K562 (cell line): Measurements from ENCODE around the gene FAM83E. TPM values are rescaled to one million over a fixed set of nuclear protein-coding genes. Genes with fewer than 3 reads are reported as not detected.
A peak's percentile ranks its signal among the peaks of the same experiment; 100 is the strongest.

Source experiments
- ID3 ChIP-seq, 2 experiments: fragments of 250-450 bp in 1 of 2; fragments of 450-650 bp in 1 of 2; sonication (Bioruptor Pico) in 1 of 2; IDR thresholded peaks; 2 replicates each; pipeline versions ENCODE4 v1.6.1 to v1.8.0; 2016 to 2021; ENCODE audit warnings: mild to moderate bottlenecking in 2 of 2, moderate library complexity in 2 of 2, missing compliant biosample characterization in 1 of 2, missing genetic modification characterization in 1 of 2
- RBFOX2 ChIP-seq: fragments of 200-400 bp; formaldehyde crosslinking; IDR thresholded peaks from 2 replicates; pipeline ENCODE4 v1.6.1; 2017; ENCODE audit warnings: low read depth, mild to moderate bottlenecking, low read length, moderate library complexity
- SETDB1 ChIP-seq: IDR thresholded peaks from one replicate; pipeline ENCODE4 v1.6.1; 2012; ENCODE audit warnings: low read length, control low read depth, inconsistent platforms
- TFAP4 ChIP-seq: sonication (generic); formaldehyde crosslinking; IDR thresholded peaks from 2 replicates; pipeline ENCODE4 v1.8.0; 2022; ENCODE audit warnings: missing genetic modification reagents, mild to moderate bottlenecking, moderate library complexity, borderline replicate concordance
- XRCC5 ChIP-seq: fragments of 200-400 bp; formaldehyde crosslinking; IDR thresholded peaks from 2 replicates; pipeline ENCODE4 v1.6.1; 2017; ENCODE audit warnings: low read depth, mild to moderate bottlenecking, low read length
- ZBTB5 ChIP-seq: fragments of 450-650 bp; IDR thresholded peaks from 2 replicates; pipeline ENCODE4 v1.6.1; 2017; ENCODE audit warnings: antibody characterized with exemption
- ZNF133 ChIP-seq: fragments of 250-450 bp; sonication (Bioruptor Pico); IDR thresholded peaks from 2 replicates; pipeline ENCODE4 v1.4.0; 2020; ENCODE audit warnings: mild to moderate bottlenecking
- ZNF41 ChIP-seq: fragments of 250-450 bp; sonication (Bioruptor Pico); conservative IDR thresholded peaks from 2 replicates; pipeline ENCODE4 v1.4.0; 2020; ENCODE audit warnings: mild to moderate bottlenecking
- ZNF780A ChIP-seq: fragments of 250-450 bp; sonication (Bioruptor Pico); IDR thresholded peaks from 2 replicates; pipeline ENCODE4 v1.5.0; 2021; ENCODE audit warnings: mild to moderate bottlenecking
- polyA plus RNA-seq, 8 experiments: library from polyadenylated mRNA; depleted of rRNA in 4 of 8; stranded (reverse) in 5 of 8; unstranded in 3 of 8; fragments of >200 nt; fragmentation: Nextera tagmentation in 2 of 8; fragmentation: Illumina TruSeq in 1 of 8; extraction: Ambion mirVana in 2 of 8; extraction: Trizol in 1 of 8; gene quantifications; 2 replicates each; pipeline versions ENCODE4 v1.2.1 to v1.2.3, GENCODE V29; 2011 to 2014; ENCODE audit warnings: inconsistent platforms in 1 of 8, missing spikeins in 1 of 8
- total RNA-seq, 7 experiments: library from RNA; depleted of rRNA in 6 of 7; stranded (reverse); fragments of >200 nt in 6 of 7; fragmentation: Illumina TruSeq in 2 of 7; extraction: Trizol in 2 of 7; gene quantifications; 2 replicates each; pipeline versions ENCODE4 v1.2.1 to v1.2.3, GENCODE V29; 2011 to 2021; ENCODE audit warnings: low replicate concordance in 1 of 7

Gene FAM83E
- total and polyA plus RNA-seq, 9 of the 15 experiments (the other 6 are each of a cell fraction or from before 2014, with no cell fraction given): 0.15 to 0.87 (median 0.29) TPM; not detected in 4

- TF ChIP-seq ZBTB5: no peak
- TF ChIP-seq ZNF780A (CRISPR knock-in tag): no peak
- no peak for TF ChIP-seq ID3 (CRISPR knock-in tag; IDR thresholded peaks at IDR 0.05)
- TF ChIP-seq ID3 (tag; IDR thresholded peaks at IDR 0.05): no peak
- TF ChIP-seq SETDB1: no peak
- TF ChIP-seq ZNF133 (CRISPR knock-in tag): no peak
- peak; percentile 78 for TF ChIP-seq RBFOX2
- no peak for TF ChIP-seq XRCC5
- TF ChIP-seq TFAP4 (CRISPR knock-in tag): 0 out of 2 replicates have a peak, but pooled peaks have one; percentile 11
- no peak for TF ChIP-seq ZNF41 (CRISPR knock-in tag)
Observed at GRCh38 chr19:48617146-48617937, 2.5 kb upstream of the FAM83E start (continued).
